SK-N-DZ (cell line): ENCODE measurements around the gene OPCML.

Experiments
- DNase-seq: peaks from one replicate; pipeline ENCODE4 v3.0.0-alpha.2; 2015; ENCODE audit warnings: low spot score

Gene OPCML

GRCh38 chr11:133078012-133078411 lies 454.3 kb downstream of the OPCML start:
- DNase-seq: no peak

- DNase-seq: no peak
These were observed 456.9 kb downstream of the OPCML start for GRCh38 chr11:133075351-133075750.

- DNase-seq: no peak
These were observed 459.3 kb downstream of the OPCML start for GRCh38 chr11:133072858-133073582.

- DNase-seq: no peak
These were observed 459.9 kb downstream of the OPCML start for GRCh38 chr11:133072378-133072777.

- DNase-seq: no peak
These were observed 461.5 kb downstream of the OPCML start for GRCh38 chr11:133070791-133071190.

- no peak for DNase-seq
These were observed 462.1 kb downstream of the OPCML start for GRCh38 chr11:133070021-133070713.

GRCh38 chr11:133065847-133066485 lies 466.3 kb downstream of the OPCML start:
- no peak for DNase-seq

GRCh38 chr11:133064961-133065360 lies 467.3 kb downstream of the OPCML start:
- DNase-seq: no peak

- peak; percentile 3 for DNase-seq
These were observed 468.0 kb downstream of the OPCML start for GRCh38 chr11:133064152-133064877.

- no peak for DNase-seq
These were observed 473.8 kb downstream of the OPCML start for GRCh38 chr11:133058501-133058900.

- DNase-seq: no peak
These were observed 479.1 kb downstream of the OPCML start for GRCh38 chr11:133053124-133053776.

- no peak for DNase-seq
These were observed 479.8 kb downstream of the OPCML start for GRCh38 chr11:133052537-133052936.

GRCh38 chr11:133049244-133050019 lies 482.9 kb downstream of the OPCML start:
- no peak for DNase-seq

- no peak for DNase-seq
These were observed 484.0 kb downstream of the OPCML start for GRCh38 chr11:133048270-133048669.

- DNase-seq: no peak
These were observed 484.6 kb downstream of the OPCML start for GRCh38 chr11:133047771-133048115.

GRCh38 chr11:133047036-133047770 lies 485.1 kb downstream of the OPCML start:
- no peak for DNase-seq

- no peak for DNase-seq
These were observed 486.0 kb downstream of the OPCML start for GRCh38 chr11:133046252-133046651.

GRCh38 chr11:133041928-133042882 lies 490.1 kb downstream of the OPCML start:
- no peak for DNase-seq

- no peak for DNase-seq
These were observed 491.1 kb downstream of the OPCML start for GRCh38 chr11:133041181-133041580.
